Prostate gland (tissue), 2 donors: ENCODE data around the gene RARB. TPM values are rescaled to one million over a fixed set of nuclear protein-coding genes. Genes with fewer than 3 reads are reported as not detected.

Source experiments
- DNase-seq: peaks from one replicate; pipeline ENCODE4 v3.0.0-alpha.2; 2019; ENCODE audit warnings: low spot score
- H3K27ac ChIP-seq, 2 donors: fragments of 200-600 bp; sonication (generic); 2 replicates each; pipeline ENCODE4 v1.5.1; 2017 to 2019
- H3K27me3 ChIP-seq: fragments of 200-600 bp; sonication (generic); replicated peaks from 2 replicates; pipeline ENCODE4 v1.5.1; 2019; ENCODE audit not compliant: insufficient read depth
- H3K36me3 ChIP-seq, 2 donors: fragments of 200-600 bp; sonication (generic); 1 replicate in 1 of 2; 2 replicates in 1 of 2; pipeline versions ENCODE4 v1.5.1 to v1.8.1; 2017 to 2019
- H3K4me1 ChIP-seq: fragments of 200-600 bp; sonication (generic); replicated peaks from 2 replicates; pipeline ENCODE4 v1.5.1; 2019
- H3K4me3 ChIP-seq, 2 donors: fragments of 200-600 bp; sonication (generic); 2 replicates each; pipeline ENCODE4 v1.5.1; 2017 to 2019
- H3K9me3 ChIP-seq: fragments of 200-600 bp; sonication (generic); 2 replicates; pipeline ENCODE4 v1.5.1; 2017
- CTCF ChIP-seq, 4 experiments: fragments of 200-600 bp in 2 of 4; fragments of 450-650 bp in 2 of 4; sonication (generic) in 2 of 4; IDR thresholded peaks; 1 replicate in 3 of 4; 2 replicates in 1 of 4; pipeline ENCODE4 v1.5.1; 2016 to 2019; ENCODE audit warnings: antibody characterized with exemption in 4 of 4, mild to moderate bottlenecking in 2 of 4, moderate library complexity in 2 of 4
- POLR2A ChIP-seq: fragments of 450-650 bp; IDR thresholded peaks from one replicate; pipeline ENCODE4 v1.6.1; 2016; ENCODE audit warnings: antibody characterized with exemption, mild to moderate bottlenecking
- POLR2AphosphoS5 ChIP-seq: sonication (generic); formaldehyde crosslinking; IDR thresholded peaks from one replicate; pipeline ENCODE4 v1.6.1; 2017; ENCODE audit warnings: antibody characterized with exemption
- WGBS: methylation state at CpG from one replicate; pipeline ENCODE4 v1.1.5; 2018; 5-methylcytosine and 5-hydroxymethylcytosine counted together
- intact Hi-C: fragments of 100-400 bp; cut with DNase I; formaldehyde crosslinking; loops from one replicate; pipeline ENCODE4 v1.14.2; 2022
- total RNA-seq, 2 donors: library from RNA; depleted of rRNA; stranded (reverse); fragments of >200 nt; gene quantifications; one replicate each; pipeline ENCODE4 v1.1.0, GENCODE V29; 2016

Gene RARB
- total RNA-seq, 2 donors from 2014 or later, result 4.4 to 17.2 TPM

DNA sequence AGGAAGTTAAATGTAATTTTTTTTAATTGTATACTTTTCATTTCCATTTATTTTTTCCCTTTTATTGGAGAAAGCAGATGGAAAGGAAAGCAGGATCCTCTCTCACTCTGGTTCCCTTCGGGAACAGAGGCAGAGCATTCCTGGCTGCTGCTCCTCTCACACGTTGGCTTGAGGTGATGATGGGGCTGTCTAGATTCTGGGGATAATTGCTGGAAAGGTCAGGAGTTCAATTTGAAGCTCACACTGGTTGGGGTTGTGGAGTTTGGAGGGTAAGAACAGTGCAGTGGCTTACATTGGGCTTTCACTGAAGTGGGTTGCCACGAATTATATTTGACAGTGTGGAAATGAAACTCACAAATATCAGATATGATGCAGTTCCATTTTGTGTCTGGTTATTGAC, 57.6 kb downstream of the RARB start:
- Histone ChIP-seq H3K9me3 (no peaks in the 10 kb centered on the region), H3K4me3 (no peak overlapping the region)
- 56% methylated on average over 3 of the region's 3 CpGs for WGBS

DNA sequence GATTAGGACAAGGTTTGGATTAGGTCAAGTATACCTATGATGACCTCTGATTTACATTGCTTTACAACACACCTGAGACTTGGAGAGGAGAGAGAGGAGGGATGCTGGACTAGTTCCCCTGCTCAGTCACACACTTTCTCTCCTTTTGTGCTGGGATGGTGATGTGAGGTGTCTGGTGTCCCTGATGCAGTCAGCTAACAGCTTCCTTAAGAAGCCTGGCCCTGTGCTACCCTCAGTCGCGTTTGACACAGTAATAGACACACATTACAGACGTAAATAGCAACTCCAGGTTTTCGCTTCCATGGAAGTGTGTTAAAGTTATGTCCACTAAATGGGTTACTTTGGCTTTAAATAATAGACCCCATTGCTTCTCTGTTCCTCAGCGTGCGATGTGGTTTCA, 58.9 kb downstream of the RARB start:
- no peak for DNase-seq
- 74% methylated on average over 6 of the region's 6 CpGs for WGBS
- H3K27ac ChIP-seq, result no peak overlapping the region

More for the DNA sequence above, 57.6 kb downstream of the RARB start:
- TF ChIP-seq POLR2AphosphoS5 (no peak), CTCF (IDR thresholded peaks at IDR 0.05) (no peak), POLR2A (no peak)
- Histone ChIP-seq H3K4me1 (peaks cover 3% of the 10 kb centered on the region), H3K27me3 (no peaks in the 10 kb centered on the region), H3K27ac (no peak overlapping the region), H3K36me3 (no peaks in the 10 kb centered on the region)
- intact Hi-C loops, result no loop called here
- no peak for DNase-seq

GRCh38 chr3:25489858-25490593, 62.0 kb downstream of the RARB start:
- no peaks in the 10 kb centered on the region for H3K27me3 ChIP-seq
- DNase-seq, result no peak
- H3K36me3 ChIP-seq, result no peaks in the 10 kb centered on the region
- TF ChIP-seq POLR2A (no peak), CTCF (IDR thresholded peaks at IDR 0.05) (no peak), POLR2AphosphoS5 (no peak)
- intact Hi-C loops, result no loop called here
- no peaks in the 10 kb centered on the region for H3K9me3 ChIP-seq
- H3K4me1 ChIP-seq, result no peaks in the 10 kb centered on the region
- no peak overlapping the region for H3K4me3 ChIP-seq
- H3K27ac ChIP-seq, result no peak overlapping the region
- 78% methylated on average over 7 of the region's 7 CpGs for WGBS

More for the DNA sequence above, 58.9 kb downstream of the RARB start:
- intact Hi-C loops, result no loop called here
- Histone ChIP-seq H3K9me3 (no peaks in the 10 kb centered on the region), H3K36me3 (no peaks in the 10 kb centered on the region), H3K4me1 (no peaks in the 10 kb centered on the region), H3K4me3 (no peak overlapping the region), H3K27me3 (no peaks in the 10 kb centered on the region)
- no peak for TF ChIP-seq POLR2A
- no peak for TF ChIP-seq CTCF (IDR thresholded peaks at IDR 0.05)

GRCh38 chr3:25493246-25493645, 65.2 kb downstream of the RARB start:
- H3K4me3 ChIP-seq, result no peak overlapping the region
- no peak overlapping the region for H3K27ac ChIP-seq
- H3K27me3 ChIP-seq, result no peaks in the 10 kb centered on the region
- 83% methylated on average over 3 of the region's 3 CpGs for WGBS
- TF ChIP-seq CTCF (IDR thresholded peaks at IDR 0.05) (no peak), POLR2AphosphoS5 (no peak), POLR2A (no peak)
- H3K9me3 ChIP-seq, result no peaks in the 10 kb centered on the region
- no peak for DNase-seq
- intact Hi-C loops, result no loop called here
- no peaks in the 10 kb centered on the region for H3K4me1 ChIP-seq
- H3K36me3 ChIP-seq, result no peaks in the 10 kb centered on the region

DNA sequence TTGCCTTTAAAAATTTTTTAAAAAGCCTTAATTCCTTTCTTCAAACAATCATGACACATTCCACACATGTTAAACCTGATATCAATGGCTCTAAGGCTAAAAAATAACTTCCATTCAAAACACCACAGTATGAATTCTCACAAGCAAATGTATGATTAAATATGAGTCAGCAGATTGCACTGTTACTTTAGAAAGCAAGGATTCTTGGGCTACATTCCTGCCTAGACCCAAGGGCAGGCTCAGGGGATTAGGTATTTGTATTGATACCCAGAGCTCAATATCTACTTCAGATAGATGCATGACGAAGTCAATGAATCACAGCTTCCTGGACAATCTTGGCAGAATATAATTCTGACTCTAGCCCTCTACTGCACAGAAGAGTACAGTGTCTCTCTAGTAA, 65.7 kb downstream of the RARB start:
- no peaks in the 10 kb centered on the region for H3K27me3 ChIP-seq
- no peak for DNase-seq
- H3K4me1 ChIP-seq, result no peaks in the 10 kb centered on the region
- 94% methylated on average over 1 of the region's 1 CpG for WGBS
- no peak overlapping the region for H3K4me3 ChIP-seq
- no peaks in the 10 kb centered on the region for H3K9me3 ChIP-seq
- intact Hi-C loops, result no loop called here
- H3K27ac ChIP-seq, result no peak overlapping the region
- H3K36me3 ChIP-seq, result no peaks in the 10 kb centered on the region
- TF ChIP-seq POLR2AphosphoS5, result no peak
- no peak for TF ChIP-seq POLR2A
- no peak for TF ChIP-seq CTCF (IDR thresholded peaks at IDR 0.05)
